SK-N-SH treated with all-trans-retinoic acid at 6 μM for 48 hours (cell line): ENCODE data around the gene RASA3.

Source experiments
- ATAC-seq: fragments of 200-7000 bp; cut with Tn5 transposase; 3 replicates; pipeline ENCODE4 v1.9.1; 2020; ENCODE audit warnings: mild to moderate bottlenecking, moderate library complexity
- CSDC2 ChIP-seq: fragments of 250-450 bp; sonication (Bioruptor Pico); IDR thresholded peaks from 2 replicates; pipeline ENCODE4 v1.5.0; 2020; ENCODE audit warnings: mild to moderate bottlenecking, moderate library complexity
- ESRRG ChIP-seq: fragments of 250-450 bp; sonication (Bioruptor Pico); IDR thresholded peaks from 2 replicates; pipeline ENCODE4 v1.6.1; 2021; ENCODE audit warnings: mild to moderate bottlenecking
- GLIS3 ChIP-seq: fragments of 250-450 bp; sonication (Bioruptor Pico); IDR thresholded peaks from 2 replicates; pipeline ENCODE4 v1.5.0; 2020; ENCODE audit warnings: mild to moderate bottlenecking, moderate library complexity
- ISL1 ChIP-seq: fragments of 250-450 bp; sonication (Bioruptor Pico); IDR thresholded peaks from 2 replicates; pipeline ENCODE4 v2.1.2; 2022; ENCODE audit warnings: mild to moderate bottlenecking, moderate library complexity
- PPARA ChIP-seq: fragments of 250-450 bp; sonication (Bioruptor Pico); IDR thresholded peaks from 2 replicates; pipeline ENCODE4 v1.5.0; 2020; ENCODE audit warnings: mild to moderate bottlenecking, borderline replicate concordance
- RARB ChIP-seq: fragments of 250-450 bp; sonication (Bioruptor Pico); IDR thresholded peaks from 2 replicates; pipeline ENCODE4 v1.8.0; 2021; ENCODE audit warnings: mild to moderate bottlenecking, moderate library complexity
- TCF4 ChIP-seq: fragments of 250-450 bp; sonication (Bioruptor Pico); IDR thresholded peaks from 2 replicates; pipeline ENCODE4 v1.8.0; 2021; ENCODE audit warnings: mild to moderate bottlenecking, moderate library complexity, borderline replicate concordance
- ZC3H10 ChIP-seq: fragments of 250-450 bp; sonication (Bioruptor Pico); IDR thresholded peaks from 2 replicates; pipeline ENCODE4 v1.5.1; 2021; ENCODE audit warnings: mild to moderate bottlenecking, moderate library complexity
- ZFP30 ChIP-seq: fragments of 450-650 bp; formaldehyde crosslinking; IDR thresholded peaks from 2 replicates; pipeline ENCODE4 v1.5.0; 2022; ENCODE audit warnings: mild to moderate bottlenecking, moderate library complexity
- ZNF565 ChIP-seq: fragments of 450-650 bp; formaldehyde crosslinking; conservative IDR thresholded peaks from 2 replicates; pipeline ENCODE4 v1.5.0; 2020; ENCODE audit warnings: low read depth, mild to moderate bottlenecking, moderate library complexity
- ZNF8 ChIP-seq: fragments of 450-650 bp; formaldehyde crosslinking; IDR thresholded peaks from 2 replicates; pipeline ENCODE4 v1.5.0; 2020; ENCODE audit warnings: mild to moderate bottlenecking, moderate library complexity
- TF ChIP-seq, protein P1 (sequence below): fragments of 250-450 bp; sonication (Bioruptor Pico); IDR thresholded peaks from 2 replicates; pipeline ENCODE4 v1.5.1; 2021; ENCODE audit warnings: mild to moderate bottlenecking, moderate library complexity
- TF ChIP-seq, protein P2 (sequence below): fragments of 250-450 bp; sonication (Bioruptor Pico); IDR thresholded peaks from 2 replicates; pipeline ENCODE4 v1.8.0; 2020; ENCODE audit warnings: mild to moderate bottlenecking, moderate library complexity, borderline replicate concordance
- TF ChIP-seq, protein P3 (sequence below): fragments of 250-450 bp; sonication (Bioruptor Pico); IDR thresholded peaks from 2 replicates; pipeline ENCODE4 v1.8.0; 2021; ENCODE audit warnings: low read depth, mild to moderate bottlenecking, moderate library complexity, borderline replicate concordance
- TF ChIP-seq, protein P4 (sequence below): fragments of 250-450 bp; sonication (Bioruptor Pico); IDR thresholded peaks from 2 replicates; pipeline ENCODE4 v1.5.1; 2020; ENCODE audit warnings: low read depth, mild to moderate bottlenecking, moderate library complexity
- TF ChIP-seq, protein P5 (sequence below): fragments of 250-450 bp; sonication (Bioruptor Pico); IDR thresholded peaks from 2 replicates; pipeline ENCODE4 v1.5.0; 2020; ENCODE audit warnings: mild to moderate bottlenecking, moderate library complexity

RASA3 gene

DNA sequence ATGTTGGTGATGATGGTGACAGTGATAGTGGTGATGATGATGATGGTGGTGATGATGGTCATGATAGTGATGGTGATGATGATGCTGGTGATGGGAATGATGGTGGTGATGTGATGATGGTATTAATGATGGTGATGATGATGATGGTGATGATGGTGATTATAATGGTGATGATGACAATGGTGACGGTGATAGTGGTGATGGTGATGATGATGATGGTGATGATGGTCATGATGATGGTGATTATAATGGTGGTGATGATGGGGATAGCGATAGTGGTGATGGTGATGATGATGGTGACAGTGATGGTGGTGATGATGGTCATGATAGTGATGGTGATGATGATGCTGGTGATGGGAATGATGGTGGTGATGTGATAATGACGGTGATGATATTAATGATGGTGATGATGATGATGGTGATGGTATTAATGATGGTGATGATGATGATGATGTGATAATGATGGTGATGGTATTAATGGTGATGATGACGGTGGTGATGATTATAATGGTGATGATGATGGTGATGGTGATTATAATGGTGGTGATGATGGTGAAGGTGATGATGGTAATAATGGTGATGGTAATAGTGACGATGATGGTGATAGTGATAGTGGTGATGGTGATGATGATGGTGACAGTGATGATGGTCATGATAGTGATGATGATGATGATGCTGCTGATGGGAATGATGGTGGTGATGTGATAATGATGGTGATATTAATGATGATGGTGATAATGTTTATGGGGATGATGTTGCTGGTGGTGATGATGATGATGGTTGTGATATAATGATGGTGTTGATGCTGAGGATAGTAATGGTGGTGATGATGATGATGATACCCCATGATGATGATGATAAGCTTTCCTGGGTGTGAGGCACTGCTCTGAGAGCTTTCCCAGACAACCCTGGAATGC is 166.2 kb downstream of the RASA3 start:
- no peak for ATAC-seq
- TF ChIP-seq, protein P1, sequence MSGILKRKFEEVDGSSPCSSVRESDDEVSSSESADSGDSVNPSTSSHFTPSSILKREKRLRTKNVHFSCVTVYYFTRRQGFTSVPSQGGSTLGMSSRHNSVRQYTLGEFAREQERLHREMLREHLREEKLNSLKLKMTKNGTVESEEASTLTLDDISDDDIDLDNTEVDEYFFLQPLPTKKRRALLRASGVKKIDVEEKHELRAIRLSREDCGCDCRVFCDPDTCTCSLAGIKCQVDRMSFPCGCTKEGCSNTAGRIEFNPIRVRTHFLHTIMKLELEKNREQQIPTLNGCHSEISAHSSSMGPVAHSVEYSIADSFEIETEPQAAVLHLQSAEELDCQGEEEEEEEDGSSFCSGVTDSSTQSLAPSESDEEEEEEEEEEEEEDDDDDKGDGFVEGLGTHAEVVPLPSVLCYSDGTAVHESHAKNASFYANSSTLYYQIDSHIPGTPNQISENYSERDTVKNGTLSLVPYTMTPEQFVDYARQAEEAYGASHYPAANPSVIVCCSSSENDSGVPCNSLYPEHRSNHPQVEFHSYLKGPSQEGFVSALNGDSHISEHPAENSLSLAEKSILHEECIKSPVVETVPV (CRISPR knock-in tag): no peak
- TF ChIP-seq, protein P2, sequence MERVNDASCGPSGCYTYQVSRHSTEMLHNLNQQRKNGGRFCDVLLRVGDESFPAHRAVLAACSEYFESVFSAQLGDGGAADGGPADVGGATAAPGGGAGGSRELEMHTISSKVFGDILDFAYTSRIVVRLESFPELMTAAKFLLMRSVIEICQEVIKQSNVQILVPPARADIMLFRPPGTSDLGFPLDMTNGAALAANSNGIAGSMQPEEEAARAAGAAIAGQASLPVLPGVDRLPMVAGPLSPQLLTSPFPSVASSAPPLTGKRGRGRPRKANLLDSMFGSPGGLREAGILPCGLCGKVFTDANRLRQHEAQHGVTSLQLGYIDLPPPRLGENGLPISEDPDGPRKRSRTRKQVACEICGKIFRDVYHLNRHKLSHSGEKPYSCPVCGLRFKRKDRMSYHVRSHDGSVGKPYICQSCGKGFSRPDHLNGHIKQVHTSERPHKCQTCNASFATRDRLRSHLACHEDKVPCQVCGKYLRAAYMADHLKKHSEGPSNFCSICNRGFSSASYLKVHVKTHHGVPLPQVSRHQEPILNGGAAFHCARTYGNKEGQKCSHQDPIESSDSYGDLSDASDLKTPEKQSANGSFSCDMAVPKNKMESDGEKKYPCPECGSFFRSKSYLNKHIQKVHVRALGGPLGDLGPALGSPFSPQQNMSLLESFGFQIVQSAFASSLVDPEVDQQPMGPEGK (CRISPR knock-in tag): no peak
- TF ChIP-seq CSDC2 (CRISPR knock-in tag) (no peak), ZC3H10 (CRISPR knock-in tag) (no peak), RARB (CRISPR knock-in tag) (no peak), TCF4 (CRISPR knock-in tag) (no peak), ESRRG (CRISPR knock-in tag) (no peak), ZNF565 (CRISPR knock-in tag) (no peak), ZNF8 (CRISPR knock-in tag) (no peak), GLIS3 (CRISPR knock-in tag) (no peak), ISL1 (CRISPR knock-in tag) (no peak), PPARA (CRISPR knock-in tag) (no peak), ZFP30 (CRISPR knock-in tag) (no peak)
- TF ChIP-seq, protein P3, sequence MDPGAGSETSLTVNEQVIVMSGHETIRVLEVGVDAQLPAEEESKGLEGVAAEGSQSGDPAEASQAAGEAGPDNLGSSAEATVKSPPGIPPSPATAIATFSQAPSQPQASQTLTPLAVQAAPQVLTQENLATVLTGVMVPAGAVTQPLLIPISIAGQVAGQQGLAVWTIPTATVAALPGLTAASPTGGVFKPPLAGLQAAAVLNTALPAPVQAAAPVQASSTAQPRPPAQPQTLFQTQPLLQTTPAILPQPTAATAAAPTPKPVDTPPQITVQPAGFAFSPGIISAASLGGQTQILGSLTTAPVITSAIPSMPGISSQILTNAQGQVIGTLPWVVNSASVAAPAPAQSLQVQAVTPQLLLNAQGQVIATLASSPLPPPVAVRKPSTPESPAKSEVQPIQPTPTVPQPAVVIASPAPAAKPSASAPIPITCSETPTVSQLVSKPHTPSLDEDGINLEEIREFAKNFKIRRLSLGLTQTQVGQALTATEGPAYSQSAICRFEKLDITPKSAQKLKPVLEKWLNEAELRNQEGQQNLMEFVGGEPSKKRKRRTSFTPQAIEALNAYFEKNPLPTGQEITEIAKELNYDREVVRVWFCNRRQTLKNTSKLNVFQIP: no peak
- TF ChIP-seq, protein P4, sequence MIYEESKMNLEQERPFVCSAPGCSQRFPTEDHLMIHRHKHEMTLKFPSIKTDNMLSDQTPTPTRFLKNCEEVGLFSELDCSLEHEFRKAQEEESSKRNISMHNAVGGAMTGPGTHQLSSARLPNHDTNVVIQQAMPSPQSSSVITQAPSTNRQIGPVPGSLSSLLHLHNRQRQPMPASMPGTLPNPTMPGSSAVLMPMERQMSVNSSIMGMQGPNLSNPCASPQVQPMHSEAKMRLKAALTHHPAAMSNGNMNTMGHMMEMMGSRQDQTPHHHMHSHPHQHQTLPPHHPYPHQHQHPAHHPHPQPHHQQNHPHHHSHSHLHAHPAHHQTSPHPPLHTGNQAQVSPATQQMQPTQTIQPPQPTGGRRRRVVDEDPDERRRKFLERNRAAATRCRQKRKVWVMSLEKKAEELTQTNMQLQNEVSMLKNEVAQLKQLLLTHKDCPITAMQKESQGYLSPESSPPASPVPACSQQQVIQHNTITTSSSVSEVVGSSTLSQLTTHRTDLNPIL (CRISPR knock-in tag): no peak
- TF ChIP-seq, protein P5, sequence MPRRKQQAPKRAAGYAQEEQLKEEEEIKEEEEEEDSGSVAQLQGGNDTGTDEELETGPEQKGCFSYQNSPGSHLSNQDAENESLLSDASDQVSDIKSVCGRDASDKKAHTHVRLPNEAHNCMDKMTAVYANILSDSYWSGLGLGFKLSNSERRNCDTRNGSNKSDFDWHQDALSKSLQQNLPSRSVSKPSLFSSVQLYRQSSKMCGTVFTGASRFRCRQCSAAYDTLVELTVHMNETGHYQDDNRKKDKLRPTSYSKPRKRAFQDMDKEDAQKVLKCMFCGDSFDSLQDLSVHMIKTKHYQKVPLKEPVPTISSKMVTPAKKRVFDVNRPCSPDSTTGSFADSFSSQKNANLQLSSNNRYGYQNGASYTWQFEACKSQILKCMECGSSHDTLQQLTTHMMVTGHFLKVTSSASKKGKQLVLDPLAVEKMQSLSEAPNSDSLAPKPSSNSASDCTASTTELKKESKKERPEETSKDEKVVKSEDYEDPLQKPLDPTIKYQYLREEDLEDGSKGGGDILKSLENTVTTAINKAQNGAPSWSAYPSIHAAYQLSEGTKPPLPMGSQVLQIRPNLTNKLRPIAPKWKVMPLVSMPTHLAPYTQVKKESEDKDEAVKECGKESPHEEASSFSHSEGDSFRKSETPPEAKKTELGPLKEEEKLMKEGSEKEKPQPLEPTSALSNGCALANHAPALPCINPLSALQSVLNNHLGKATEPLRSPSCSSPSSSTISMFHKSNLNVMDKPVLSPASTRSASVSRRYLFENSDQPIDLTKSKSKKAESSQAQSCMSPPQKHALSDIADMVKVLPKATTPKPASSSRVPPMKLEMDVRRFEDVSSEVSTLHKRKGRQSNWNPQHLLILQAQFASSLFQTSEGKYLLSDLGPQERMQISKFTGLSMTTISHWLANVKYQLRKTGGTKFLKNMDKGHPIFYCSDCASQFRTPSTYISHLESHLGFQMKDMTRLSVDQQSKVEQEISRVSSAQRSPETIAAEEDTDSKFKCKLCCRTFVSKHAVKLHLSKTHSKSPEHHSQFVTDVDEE (CRISPR knock-in tag): no peak

DNA sequence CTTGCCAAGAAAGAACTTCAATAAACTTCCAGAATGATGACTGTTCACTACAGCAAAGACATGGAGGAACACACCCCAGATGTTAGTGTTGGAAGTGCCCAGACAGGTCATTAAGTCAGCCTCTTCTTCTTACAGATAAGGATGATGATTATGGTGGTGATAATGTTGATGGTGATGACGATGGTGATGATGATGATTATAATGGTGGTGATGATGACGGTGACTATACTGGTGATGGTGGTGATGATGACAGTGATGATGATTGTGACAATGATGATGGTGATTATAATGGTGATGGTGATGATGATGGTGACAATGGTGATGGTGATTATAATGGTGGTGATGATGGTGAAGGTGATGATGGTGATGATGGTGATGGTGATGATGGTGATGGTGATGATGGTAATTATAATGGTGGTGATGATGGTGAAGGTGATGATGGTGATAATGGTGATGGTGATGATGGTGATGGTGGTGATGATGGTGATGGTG is 167.0 kb downstream of the RASA3 start:
- no peak for ATAC-seq
- TF ChIP-seq ISL1 (CRISPR knock-in tag) (no peak), ESRRG (CRISPR knock-in tag) (no peak), ZC3H10 (CRISPR knock-in tag) (no peak), GLIS3 (CRISPR knock-in tag) (no peak)
- TF ChIP-seq, protein P2 (CRISPR knock-in tag): no peak
